ENCODE results near the gene TLCD1. TPM values are rescaled to one million over a fixed set of nuclear protein-coding genes. Genes with fewer than 3 reads are reported as not detected.

Gene TLCD1
- total and polyA plus RNA-seq, 2 experiments from 2014 or later, result 26.5 to 47.0 TPM

DNA sequence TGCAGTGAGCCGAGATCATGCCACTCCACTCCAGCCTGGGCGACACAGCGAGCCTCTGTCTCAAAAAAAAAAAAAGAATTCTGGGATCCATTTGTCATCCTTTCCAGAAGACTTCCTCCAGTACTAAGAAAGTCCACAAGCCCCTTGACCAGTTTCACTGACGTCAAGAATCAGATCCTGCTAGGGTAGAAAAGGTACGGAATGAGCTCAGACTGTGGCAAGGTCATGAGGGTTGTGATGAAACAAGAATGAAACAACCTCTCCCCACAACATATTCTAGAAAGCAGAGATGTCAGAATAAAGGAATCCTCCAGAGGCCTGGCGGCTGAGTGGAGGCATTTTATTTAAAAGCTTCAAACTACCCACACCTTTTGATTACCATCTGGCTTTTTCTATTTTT lies 47.7 kb upstream of the TLCD1 start:
- no peak overlapping the region for H3K4me2 ChIP-seq
- H3K36me3 Mint-ChIP-seq (ENCODE audit: low read depth), result peaks cover 29% of the 10 kb centered on the region
- H3K9me3 Mint-ChIP-seq, result no peaks in the 10 kb centered on the region
- H3K27me3 Mint-ChIP-seq (ENCODE audit: insufficient read depth, low read depth, poor library complexity), result peaks cover 3% of the 10 kb centered on the region
- no peak for ATAC-seq
- H3F3A ChIP-seq (replicated peaks; ENCODE audit: low read depth), result peaks cover 23% of the 10 kb centered on the region; the same call in 1 of the 2 replicates
- H3K27ac ChIP-seq (ENCODE audit: low read depth), result no peak overlapping the region
- peaks cover 97% of the 10 kb centered on the region for H3K79me2 ChIP-seq (replicated peaks; ENCODE audit: insufficient read depth)
- peaks cover 7% of the 10 kb centered on the region; the same call in 1 of the 2 replicates for H3K4me1 ChIP-seq (ENCODE audit: insufficient read depth)
- 0 out of 2 replicates have a peak, but pooled peaks cover 4% of the 10 kb centered on the region for H3K36me3 ChIP-seq (ENCODE audit: insufficient read depth)
- peaks cover 28% of the 10 kb centered on the region for H4K20me1 ChIP-seq (replicated peaks; ENCODE audit: insufficient read depth)
- peak overlapping the region; percentile 72; the same call in 1 of the 2 replicates for H3K27ac Mint-ChIP-seq
- no peak for TF ChIP-seq ZNF462 (CRISPR knock-in tag; IDR thresholded peaks at IDR 0.05)
- TF ChIP-seq JUNB (IDR thresholded peaks at IDR 0.05; ENCODE audit: unreplicated experiment), result no peak
- TF ChIP-seq, protein P1, sequence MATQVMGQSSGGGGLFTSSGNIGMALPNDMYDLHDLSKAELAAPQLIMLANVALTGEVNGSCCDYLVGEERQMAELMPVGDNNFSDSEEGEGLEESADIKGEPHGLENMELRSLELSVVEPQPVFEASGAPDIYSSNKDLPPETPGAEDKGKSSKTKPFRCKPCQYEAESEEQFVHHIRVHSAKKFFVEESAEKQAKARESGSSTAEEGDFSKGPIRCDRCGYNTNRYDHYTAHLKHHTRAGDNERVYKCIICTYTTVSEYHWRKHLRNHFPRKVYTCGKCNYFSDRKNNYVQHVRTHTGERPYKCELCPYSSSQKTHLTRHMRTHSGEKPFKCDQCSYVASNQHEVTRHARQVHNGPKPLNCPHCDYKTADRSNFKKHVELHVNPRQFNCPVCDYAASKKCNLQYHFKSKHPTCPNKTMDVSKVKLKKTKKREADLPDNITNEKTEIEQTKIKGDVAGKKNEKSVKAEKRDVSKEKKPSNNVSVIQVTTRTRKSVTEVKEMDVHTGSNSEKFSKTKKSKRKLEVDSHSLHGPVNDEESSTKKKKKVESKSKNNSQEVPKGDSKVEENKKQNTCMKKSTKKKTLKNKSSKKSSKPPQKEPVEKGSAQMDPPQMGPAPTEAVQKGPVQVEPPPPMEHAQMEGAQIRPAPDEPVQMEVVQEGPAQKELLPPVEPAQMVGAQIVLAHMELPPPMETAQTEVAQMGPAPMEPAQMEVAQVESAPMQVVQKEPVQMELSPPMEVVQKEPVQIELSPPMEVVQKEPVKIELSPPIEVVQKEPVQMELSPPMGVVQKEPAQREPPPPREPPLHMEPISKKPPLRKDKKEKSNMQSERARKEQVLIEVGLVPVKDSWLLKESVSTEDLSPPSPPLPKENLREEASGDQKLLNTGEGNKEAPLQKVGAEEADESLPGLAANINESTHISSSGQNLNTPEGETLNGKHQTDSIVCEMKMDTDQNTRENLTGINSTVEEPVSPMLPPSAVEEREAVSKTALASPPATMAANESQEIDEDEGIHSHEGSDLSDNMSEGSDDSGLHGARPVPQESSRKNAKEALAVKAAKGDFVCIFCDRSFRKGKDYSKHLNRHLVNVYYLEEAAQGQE (IDR thresholded peaks at IDR 0.05; ENCODE audit: unreplicated experiment), result no peak
- no peak for TF ChIP-seq NANOG (IDR thresholded peaks at IDR 0.05; ENCODE audit: borderline replicate concordance)
- TF ChIP-seq ETS1 (IDR thresholded peaks at IDR 0.05), result no peak
- no peak for TF ChIP-seq EZH2phosphoT487 (IDR thresholded peaks at IDR 0.05; ENCODE audit: unreplicated experiment)
- TF ChIP-seq, protein P2, sequence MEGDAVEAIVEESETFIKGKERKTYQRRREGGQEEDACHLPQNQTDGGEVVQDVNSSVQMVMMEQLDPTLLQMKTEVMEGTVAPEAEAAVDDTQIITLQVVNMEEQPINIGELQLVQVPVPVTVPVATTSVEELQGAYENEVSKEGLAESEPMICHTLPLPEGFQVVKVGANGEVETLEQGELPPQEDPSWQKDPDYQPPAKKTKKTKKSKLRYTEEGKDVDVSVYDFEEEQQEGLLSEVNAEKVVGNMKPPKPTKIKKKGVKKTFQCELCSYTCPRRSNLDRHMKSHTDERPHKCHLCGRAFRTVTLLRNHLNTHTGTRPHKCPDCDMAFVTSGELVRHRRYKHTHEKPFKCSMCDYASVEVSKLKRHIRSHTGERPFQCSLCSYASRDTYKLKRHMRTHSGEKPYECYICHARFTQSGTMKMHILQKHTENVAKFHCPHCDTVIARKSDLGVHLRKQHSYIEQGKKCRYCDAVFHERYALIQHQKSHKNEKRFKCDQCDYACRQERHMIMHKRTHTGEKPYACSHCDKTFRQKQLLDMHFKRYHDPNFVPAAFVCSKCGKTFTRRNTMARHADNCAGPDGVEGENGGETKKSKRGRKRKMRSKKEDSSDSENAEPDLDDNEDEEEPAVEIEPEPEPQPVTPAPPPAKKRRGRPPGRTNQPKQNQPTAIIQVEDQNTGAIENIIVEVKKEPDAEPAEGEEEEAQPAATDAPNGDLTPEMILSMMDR (conservative IDR thresholded peaks at IDR 0.05; ENCODE audit: low read depth in 2 of 2), result no peak
- no peak for TF ChIP-seq ZNF114 (CRISPR knock-in tag; IDR thresholded peaks at IDR 0.05)
- no peak for TF ChIP-seq POLR2AphosphoS5 (IDR thresholded peaks at IDR 0.05; ENCODE audit: low read depth)
- no peak for TF ChIP-seq ZNF331 (CRISPR knock-in tag; IDR thresholded peaks at IDR 0.05; ENCODE audit: low read depth)
- TF ChIP-seq CREB1 (CRISPR knock-in tag; IDR thresholded peaks at IDR 0.05; ENCODE audit: low read depth), result no peak
- TF ChIP-seq EZH2 (IDR thresholded peaks at IDR 0.05; ENCODE audit: low read depth, unreplicated experiment), result no peak
- H3K9me2 ChIP-seq (ENCODE audit: insufficient read depth), result no peaks in the 10 kb centered on the region
- no peak for DNase-seq (ENCODE audit: low spot score)
- H3K4me3 Mint-ChIP-seq, result no peak overlapping the region
- peaks cover 24% of the 10 kb centered on the region for H3K4me1 Mint-ChIP-seq
- no peak overlapping the region for H3K4me3 ChIP-seq
- no peaks in the 10 kb centered on the region for H3K27me3 ChIP-seq (ENCODE audit: insufficient read depth)
- H2AFZ ChIP-seq, result no peak overlapping the region

Measured in GM23338 (cell line).